HG03025 (cell line): ENCODE results near the gene ABHD11.
A peak's percentile ranks its signal among the peaks of the same experiment; 100 is the strongest.
"Not testable (repeated sequence)": the region's sequence is repeated elsewhere in the genome, so short reads cannot be mapped to it uniquely, and the experiment has no call there.

ENCODE experiments used
- ATAC-seq: cut with Tn5 transposase; IDR thresholded peaks from one replicate; pipeline ENCODE4 v1.9.1; 2021; ENCODE audit warnings: mild to moderate bottlenecking, moderate library complexity; ENCODE audit not compliant: unreplicated experiment, low FRiP score

The ABHD11 gene

DNA sequence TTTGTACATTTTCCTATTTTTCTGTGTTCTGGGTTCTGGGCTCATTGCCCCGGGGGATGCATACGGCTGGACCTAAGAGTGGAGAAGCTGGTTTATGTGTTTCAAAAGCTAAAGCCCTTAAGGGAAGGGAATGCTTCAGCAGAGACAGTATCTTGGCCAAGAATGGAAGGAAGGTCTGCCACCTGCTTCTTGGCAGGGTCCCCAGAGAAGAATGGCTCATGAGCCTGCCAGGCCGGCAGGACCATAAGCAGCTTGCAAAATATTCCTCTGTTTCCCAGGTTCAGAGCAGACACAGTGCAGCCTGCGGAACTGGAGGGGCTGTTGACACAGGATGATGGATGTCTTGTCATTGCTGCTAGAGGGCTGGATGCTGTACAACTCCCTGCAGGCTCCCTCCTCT is 7.8 kb upstream of the ABHD11 start:
- no peak for ATAC-seq

DNA sequence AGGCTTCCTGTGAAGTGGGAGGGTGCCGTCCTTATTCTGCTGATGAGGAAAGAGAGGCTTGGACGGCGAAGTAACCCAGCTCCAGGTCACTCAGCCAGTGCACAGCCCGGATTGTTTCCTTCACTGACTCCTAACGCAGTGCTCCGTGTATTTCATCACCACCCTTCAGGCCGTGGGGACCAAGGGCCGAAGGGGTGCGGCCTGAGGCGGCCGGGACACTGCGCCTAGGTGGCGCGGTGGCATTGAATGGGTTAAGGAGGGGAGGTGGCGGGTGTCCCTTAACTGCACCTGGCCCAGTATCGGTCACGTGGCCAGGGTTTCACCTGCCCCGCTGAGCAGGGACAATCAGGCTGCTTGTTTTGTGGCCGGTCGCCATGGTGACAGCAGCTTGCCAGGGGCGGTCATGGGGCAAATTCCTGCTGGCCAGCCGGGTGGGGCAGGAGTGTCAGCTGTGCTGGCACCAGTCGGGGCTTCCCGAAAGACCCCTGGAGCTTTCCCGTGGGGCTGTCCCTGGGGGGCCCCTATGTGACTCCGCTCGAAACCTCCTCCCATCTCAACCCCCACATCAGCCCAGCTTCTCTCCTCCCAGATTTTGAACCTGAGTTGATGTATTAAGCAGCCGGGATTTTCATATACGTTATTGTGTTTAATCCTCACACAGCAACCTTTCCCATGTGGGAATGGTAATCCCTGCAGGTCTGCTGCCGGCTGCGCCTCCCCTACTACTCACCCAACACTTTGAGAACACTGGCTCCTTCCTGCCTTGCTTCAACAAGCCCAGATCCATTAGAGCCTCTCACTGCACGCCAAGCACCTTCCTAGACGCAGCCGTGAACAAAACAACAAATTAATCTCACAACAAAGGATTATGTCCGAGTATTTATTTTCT is 4.4 kb upstream of the ABHD11 start:
- ATAC-seq, result no peak

DNA sequence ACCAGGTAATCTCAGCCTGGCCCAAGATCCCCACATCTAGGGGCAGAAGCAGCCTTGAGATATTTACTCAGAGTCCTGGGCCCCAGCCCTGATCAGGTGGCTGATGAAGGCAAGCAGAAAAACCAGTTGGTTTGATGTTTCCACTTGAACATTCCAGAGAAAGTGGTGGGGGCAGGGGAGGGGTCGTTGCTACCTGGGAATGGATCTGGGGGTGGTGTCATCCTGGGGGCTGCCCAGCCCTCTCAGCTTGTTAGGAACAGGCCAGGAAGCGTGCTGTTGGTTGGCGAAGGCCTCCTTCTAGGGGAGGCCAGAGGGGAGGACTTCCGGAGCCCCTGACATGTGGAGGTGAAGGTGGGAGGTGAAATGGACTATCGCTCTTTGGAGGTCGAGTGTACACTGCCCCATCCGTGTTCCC is 3.7 kb upstream of the ABHD11 start:
- ATAC-seq, result no peak

DNA sequence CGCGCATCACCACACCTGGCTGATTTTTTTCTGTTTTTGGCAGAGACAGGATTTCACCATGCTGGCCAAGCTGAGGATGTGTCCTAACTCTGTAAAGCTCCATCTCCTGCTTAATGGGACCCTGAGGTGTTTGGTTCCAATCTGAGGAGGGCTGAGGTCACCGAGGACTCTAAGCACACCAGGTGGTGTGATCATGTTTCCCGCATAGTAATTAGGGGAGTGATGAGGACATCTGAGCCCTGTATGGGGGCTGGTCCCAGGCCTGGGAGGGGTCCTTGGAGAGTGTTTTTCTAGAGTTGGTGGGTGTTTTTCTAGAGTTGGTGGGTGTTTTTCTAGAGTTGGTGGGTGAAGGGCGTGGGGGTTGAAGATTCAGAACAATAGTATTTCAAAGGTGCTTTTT is 3.0 kb upstream of the ABHD11 start:
- ATAC-seq, result no peak

DNA sequence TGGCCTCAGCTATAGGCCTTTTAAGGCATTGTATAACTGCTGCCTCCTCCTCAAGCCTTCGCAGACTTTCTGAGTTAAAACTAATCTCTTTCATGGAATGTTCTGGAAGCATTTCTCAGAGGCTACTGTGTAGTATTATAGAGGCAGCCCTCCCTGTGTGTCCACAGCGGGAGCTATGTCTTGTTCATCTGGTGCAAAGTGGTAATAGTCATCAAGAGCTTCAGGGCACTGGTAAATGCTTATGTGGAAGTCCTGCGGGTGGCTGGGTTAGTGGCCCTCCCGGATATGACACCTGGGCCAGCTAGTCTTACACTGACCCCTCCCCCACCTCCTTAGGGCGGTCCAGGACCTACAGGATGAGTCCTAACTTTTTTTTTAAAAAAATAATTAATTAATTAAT is 2.2 kb upstream of the ABHD11 start:
- no peak for ATAC-seq

DNA sequence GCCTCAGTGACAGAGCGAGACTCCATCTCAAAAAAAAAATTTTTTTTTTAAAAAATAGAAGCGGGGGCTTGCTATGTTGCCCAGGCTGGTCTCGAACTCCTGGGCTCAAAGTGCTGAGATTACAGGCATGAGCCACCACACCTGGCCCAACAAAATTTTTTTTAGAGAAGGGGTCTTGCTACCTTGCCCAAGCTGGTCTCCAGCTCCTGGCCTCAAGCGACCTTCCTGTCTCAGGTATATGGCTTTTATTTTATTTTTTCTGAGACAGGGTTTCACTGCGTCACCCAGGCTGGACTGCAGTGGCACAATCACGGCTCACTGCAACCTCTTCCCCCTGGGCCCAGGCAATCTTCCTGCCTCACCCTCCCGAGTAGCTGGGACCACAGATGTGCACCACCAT is 1.6 kb upstream of the ABHD11 start:
- no peak for ATAC-seq

DNA sequence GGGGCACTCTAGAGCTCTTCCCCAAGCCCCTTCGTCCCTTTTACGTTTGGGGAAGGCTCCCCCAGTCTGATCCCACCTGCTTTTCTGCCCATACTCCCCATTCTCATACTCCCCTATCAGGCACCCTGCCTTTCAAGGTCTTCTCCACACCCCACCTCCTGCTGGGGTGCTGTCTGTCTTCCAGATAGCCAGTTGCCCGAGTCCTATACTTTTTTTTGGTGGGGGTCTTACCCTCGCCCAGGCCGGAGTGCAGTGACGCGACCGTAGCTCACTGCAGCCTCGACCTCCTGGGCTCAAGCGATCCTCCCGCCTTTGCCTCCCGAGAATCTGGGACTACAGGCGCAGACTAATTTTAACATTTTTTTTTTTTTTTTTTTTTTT is 775 bp upstream of the ABHD11 start:
- ATAC-seq, result no peak

DNA sequence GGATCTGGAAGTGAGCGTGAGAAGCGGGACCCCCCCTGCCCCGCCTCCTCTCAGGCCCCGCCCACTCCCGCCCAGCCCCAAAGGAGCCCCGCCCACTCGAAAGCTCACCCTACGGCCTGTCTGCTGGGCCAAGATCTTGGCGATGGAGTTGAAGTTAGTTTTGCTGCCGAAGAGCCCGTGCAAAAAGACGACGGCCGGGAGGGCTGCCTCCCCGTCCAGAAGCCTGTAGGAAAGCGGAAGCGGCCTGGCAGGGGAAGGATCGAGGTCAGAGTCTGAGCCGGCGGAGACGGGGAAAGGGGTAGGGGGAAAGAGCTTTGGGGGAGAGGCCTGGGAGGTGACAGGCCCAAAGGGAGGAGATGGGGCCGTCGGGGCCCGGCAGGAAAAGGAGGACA is 386 bp downstream of the ABHD11 start:
- ATAC-seq, result peak; percentile 10

DNA sequence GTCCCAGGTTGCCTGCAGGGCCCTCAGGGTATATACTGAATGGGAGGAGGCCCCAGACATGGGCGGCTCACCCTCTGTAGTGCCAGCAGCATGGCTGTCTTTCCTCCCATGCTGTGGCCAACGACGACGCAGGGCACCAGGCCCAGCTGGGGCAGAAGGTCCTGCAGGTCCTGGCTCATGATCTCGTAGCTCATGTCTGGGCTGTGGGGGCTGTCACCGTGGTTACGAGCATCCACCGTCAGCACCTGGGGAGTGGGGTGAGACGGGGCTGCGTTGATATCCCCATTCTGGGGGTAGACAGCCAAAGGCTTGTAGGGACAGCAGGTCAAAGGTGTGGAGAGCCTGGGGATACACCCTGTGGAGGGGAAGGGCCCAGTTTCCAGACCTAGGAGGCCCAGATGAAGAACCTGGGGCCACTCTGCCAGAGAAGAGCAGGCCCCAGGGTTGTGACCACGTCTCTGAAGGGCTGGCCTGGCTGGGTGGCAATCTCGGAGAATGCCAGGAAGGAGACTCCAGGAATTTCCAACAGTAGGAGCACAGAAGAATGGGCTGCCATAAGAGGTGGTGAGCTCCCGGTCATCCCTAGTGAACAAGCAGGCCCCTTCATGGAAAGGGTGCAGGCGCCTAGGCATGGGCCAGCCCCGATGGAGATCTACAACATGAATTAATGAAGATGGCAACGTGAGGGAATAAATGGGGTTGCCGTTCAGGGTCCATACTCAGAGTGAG is 947 bp downstream of the ABHD11 start:
- ATAC-seq, result no peak

DNA sequence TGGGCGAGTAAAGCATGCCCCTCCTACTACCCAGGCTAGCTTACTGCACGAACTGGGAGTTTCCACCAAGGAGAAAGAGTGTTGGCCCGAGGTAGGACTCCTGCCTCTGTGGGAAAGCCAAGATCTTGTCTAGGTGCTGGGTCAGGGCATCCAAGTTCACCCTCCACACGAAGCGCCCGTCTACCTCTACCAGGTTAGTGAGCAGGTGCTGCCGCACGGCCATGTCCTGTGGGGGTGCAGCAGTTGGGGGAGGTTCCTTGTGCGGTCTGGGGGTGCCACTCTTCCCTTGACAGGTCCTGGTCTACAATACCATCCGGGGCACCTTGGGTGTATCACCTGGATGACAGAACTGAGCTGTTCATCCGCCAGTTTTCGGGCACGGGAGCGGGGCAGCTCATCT is 1.7 kb downstream of the ABHD11 start:
- ATAC-seq, result no peak

DNA sequence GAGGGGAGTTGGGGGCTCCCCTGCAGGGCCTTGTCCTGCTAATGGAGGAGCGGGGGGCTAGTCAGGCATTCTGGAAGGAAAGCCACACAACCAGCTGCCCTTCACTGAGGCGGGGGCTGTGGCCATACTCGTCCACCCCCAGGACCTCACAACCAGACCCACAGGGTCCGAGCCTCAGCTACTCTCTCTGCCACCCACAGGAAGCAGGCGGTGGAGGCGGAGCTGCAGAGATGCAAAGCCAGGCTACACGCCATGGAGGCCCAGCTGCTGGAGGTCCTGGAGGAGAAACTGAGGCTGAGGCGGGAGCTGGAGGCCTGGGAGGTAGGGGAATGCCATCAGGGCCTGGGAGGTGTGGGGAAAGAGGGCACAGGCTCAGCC is 3.1 kb downstream of the ABHD11 start:
- no peak for ATAC-seq

DNA sequence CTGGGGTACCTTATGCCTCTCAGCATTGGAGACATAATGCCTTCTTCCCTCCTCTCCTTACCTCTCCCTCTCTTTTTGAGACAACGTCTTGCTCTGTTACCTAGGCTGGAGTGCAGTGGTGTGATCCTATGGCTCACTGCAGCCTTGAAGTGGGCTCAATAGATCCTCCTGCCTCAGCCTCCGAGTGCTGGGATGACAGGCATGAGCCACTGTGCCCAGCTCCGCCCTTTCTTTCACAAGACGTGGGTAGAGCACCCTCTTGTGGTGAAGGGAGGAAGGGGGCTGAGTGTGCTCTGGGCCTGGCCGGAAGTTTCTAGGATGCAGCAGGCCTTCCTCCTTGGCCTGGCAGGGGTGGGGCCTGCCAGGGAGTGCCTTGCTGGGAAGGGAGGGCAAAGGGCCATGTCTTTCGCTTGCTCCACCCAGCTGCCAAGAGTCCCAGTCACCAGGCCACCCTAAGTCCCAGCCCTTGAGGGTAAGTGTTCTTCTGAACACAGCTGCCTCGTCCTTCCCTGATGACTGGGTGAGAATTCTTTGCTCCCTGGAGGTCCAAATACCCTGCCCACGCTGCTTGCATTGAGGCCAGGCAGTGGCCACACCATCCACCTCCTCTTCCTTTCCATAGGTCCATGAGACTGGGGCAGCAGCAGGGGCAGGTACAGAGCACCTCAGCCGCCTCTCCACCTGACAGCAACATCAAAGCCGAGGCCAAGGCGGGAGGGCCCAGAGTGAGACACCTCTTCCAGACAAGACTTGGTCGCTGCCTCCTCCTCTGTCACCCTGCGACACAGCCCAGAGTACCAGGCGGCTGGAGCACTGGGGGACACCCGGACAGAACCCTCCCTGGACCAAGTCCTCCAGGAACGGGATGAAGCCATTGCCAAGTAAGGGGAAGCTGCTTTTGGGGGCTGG is 3.7 kb downstream of the ABHD11 start:
- ATAC-seq, result no peak

DNA sequence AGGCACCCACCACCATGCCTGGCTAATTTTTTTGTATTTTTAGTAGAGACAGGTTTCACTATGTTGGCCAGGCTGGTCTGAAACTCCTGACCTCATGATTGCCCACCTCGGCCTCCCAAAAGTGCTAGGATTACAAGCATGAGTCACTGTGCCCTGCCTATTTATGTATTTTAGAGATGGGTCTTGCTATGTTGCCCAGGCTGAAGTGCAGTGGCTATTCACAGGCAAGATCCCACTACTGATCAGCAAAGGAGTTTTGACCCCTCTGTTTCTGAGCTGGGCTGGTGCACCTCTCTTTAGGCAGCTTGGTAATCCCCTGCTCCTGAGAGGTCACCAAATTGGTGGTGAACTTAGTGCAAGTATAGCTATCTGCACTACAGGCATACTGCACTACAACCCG is 6.2 kb downstream of the ABHD11 start:
- no peak for ATAC-seq

DNA sequence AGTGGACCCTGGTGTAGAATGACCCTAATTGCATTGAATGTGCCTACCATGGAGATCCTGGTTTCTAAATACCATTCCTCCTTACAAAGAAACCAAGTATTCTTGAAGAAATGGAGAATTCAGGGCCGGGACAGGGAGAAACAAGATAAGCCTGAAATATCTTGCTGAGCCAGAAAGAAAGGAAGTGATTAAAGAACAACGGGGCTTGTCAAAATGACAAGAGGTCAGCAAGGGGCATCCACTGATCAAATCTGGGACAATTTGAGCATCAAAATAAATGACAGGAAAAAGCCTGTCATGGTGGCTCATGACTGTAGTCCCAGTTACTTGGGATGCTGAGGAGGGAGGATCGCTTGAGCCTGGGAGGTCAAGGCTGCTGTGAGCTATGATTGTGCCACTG is 8.1 kb downstream of the ABHD11 start:
- no peak for ATAC-seq

DNA sequence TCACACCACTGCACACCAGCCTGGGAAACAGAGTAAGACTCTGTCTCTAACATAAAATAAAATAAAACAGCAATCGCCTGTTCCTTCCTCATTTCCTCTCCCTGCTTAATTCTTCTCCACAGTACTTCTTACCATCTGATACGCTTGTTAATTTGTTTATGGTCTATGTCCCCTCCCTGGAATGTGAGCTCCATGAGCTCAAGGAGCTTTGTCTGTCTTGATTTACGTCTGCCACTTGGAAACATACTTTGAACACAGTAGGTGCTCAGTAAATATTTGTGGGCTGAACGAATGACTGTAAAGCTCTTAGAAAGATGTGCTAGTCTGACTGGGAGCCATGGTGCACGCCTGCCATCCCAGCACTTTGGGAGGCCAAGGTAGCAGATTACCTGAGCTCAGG is 10.1 kb downstream of the ABHD11 start:
- no peak for ATAC-seq

DNA sequence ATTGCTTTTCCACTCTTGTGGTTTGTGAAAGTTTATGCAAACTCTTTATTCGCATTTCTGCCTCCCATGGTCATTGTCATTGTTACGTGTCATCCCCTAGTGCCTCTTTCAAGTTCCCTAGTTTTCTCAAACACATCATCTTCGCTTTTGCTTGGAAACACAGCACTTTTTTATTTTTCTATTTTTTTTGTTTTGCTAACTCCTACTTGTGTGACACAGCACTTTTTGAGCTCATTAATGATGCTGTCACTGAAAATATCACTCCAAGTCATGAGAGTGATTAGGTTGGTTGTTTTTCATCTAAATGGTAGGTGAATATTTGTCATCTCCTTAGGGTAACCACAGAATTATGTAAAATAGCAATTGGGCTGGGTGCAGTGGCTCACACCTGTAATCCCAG is 10.7 kb downstream of the ABHD11 start:
- no peak for ATAC-seq

DNA sequence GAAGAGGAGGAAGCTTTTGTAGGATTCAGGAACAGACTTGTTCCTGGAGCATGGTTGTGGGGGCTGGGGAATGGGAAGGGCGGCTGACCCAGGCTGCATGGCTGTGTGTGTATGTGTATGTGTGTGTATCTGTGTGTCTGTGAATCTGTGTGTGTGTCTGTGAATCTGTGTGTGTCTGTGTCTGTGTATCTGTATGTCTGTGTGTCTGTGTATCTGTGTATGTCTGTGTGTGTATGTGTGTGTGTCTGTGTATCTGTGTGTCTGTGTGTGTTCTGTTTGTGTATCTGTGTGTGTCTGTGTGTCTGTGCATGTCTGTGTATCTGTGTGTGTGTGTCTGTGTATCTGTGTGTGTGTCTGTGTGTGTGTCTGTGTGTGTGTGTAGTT is 12.5 kb downstream of the ABHD11 start:
- ATAC-seq, result peak; percentile 28

DNA sequence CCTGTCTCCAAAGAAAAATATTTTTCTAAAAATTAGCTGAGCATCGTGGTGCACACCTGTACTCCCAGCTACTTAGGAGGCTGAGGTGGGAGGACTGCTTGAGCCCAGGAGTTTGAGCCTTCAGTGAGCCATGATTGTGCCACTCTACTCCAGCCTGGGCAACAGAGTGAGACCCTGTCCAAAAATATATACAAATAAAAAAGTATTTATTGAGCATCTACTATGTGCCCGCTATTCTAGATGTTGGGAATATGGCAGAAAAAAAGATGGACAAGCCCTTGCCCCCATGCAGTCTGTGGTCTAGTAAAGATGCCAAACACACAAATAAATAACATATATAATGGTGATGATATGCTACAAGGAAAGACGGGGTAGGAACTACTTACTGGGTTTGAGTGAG is 14.8 kb downstream of the ABHD11 start:
- no peak for ATAC-seq

DNA sequence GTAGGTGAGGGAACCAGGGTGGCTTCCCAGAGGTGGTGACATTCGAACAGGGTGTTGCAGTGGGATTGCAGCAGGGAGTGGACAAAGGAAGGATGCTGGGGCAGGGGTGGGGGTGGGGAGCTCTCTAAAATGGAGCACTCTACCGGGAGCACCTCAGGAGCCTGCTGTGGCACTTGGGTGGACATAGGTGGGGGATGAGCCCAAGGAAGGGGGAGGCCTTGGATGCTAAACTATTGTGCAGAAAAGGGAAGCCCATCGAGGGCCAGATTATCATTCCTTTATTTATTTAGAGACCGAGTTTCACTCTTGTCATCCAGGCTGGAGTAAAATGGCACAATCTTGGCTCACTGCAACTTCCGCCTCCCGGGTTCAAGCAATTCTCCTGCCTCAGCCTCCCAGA is 15.8 kb downstream of the ABHD11 start:
- ATAC-seq, result no peak

DNA sequence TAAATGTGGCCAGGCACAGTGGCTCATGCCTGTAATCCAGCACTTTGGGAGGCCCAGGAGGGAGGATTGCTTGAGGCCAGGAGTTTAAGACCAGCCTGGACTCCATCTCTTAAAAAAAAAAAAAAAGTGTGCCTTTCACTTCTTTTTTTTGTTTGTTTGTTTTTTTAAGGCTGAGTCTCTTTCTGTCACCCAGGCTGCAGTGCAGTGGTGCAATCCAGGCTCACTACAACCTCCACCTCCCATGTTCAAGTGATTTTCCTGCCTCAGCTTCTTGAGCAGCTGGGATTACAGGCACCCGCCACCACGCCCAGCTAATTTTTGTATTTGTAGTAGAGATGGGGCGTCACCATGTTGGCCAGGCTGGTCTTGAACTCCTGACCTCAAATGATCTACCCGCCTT is 16.4 kb downstream of the ABHD11 start:
- not testable (repeated sequence) for ATAC-seq

DNA sequence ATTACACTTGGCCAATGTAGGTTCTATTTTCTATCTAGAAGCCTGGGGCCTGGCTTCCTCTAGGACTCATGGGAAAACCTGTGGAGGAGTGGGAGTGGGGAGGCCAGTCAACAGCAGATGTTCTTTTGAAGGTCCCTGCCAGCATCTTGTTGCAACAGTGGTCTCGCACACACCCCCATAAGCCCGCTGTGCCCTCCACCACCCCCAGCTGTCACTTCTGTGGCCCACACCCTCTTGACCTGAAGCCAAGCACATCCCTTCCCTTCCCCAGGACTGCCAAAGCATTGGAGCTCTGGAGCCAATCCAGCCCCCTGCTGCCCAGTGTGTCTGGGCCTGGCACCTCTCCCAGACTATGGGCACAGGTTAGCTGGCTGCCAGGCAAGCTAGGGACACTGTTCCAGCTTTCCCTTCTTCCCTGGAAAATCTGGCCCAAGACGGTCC is 17.2 kb downstream of the ABHD11 start:
- no peak for ATAC-seq
